WI38 (cell line): Measurements from ENCODE around the gene HOXB3.

ENCODE experiments used
- H3K4me3 ChIP-seq: 2 replicates; pipeline ENCODE4 v1.5.1; 2011; ENCODE audit warnings: low read depth, mild to moderate bottlenecking, control low read depth, low read length
- CTCF ChIP-seq: IDR thresholded peaks from 2 replicates; pipeline ENCODE4 v1.5.1; 2012; ENCODE audit warnings: low read depth, mild to moderate bottlenecking, control low read depth, low read length

HOXB3 gene

GRCh38 chr17:48552466-48553189 lies 37.4 kb downstream of the HOXB3 start:
- TF ChIP-seq CTCF: no peak
- peak overlapping the region; percentile 54 for H3K4me3 ChIP-seq

- H3K4me3 ChIP-seq: peak overlapping the region; percentile 48
- TF ChIP-seq CTCF: no peak
Measured at GRCh38 chr17:48551596-48552465, 38.2 kb downstream of the HOXB3 start.

- H3K4me3 ChIP-seq: peak overlapping the region; percentile 48
- TF ChIP-seq CTCF: no peak
Measured at GRCh38 chr17:48551214-48551555, 38.9 kb downstream of the HOXB3 start.

GRCh38 chr17:48550502-48551213 lies 39.4 kb downstream of the HOXB3 start:
- peak; percentile 54; the same call in 1 of the 2 replicates for TF ChIP-seq CTCF
- peak overlapping the region; percentile 57 for H3K4me3 ChIP-seq

GRCh38 chr17:48549914-48550501 lies 40.0 kb downstream of the HOXB3 start:
- H3K4me3 ChIP-seq: peak overlapping the region; percentile 57
- no peak; the same call in 1 of the 2 replicates for TF ChIP-seq CTCF

GRCh38 chr17:48549281-48549630 lies 40.8 kb downstream of the HOXB3 start:
- TF ChIP-seq CTCF: no peak
- H3K4me3 ChIP-seq: no peak overlapping the region
